ENCODE data around the gene VCX.
"Not testable (repeated sequence)": the region's sequence is repeated elsewhere in the genome, so short reads cannot be mapped to it uniquely, and the experiment has no call there.

VCX gene

GRCh38 chrX:7842871-7843270, at the start of gene VCX:
VCX (plus strand) TSS chrX:7843171; CDS start chrX:7843204, 33 bp downstream.
- DNase-seq, result not testable (repeated sequence)

- DNase-seq, result no peak
Measured at GRCh38 chrX:7798327-7798726, 44.6 kb upstream of the VCX start.

- DNase-seq, result no peak
Measured at GRCh38 chrX:7801711-7802110, 41.3 kb upstream of the VCX start.

- DNase-seq, result no peak
Measured at GRCh38 chrX:7815166-7815805, 27.7 kb upstream of the VCX start.

- no peak for DNase-seq
Measured at GRCh38 chrX:7828594-7828993, 14.4 kb upstream of the VCX start.

GRCh38 chrX:7841084-7841805, 1.7 kb upstream of the VCX start:
- no peak for DNase-seq

- no peak for DNase-seq
Measured at GRCh38 chrX:7852166-7852565, 9.2 kb downstream of the VCX start.

GRCh38 chrX:7872042-7872441, 29.1 kb downstream of the VCX start:
- no peak for DNase-seq

- no peak for DNase-seq
Measured at GRCh38 chrX:7876957-7877356, 34.0 kb downstream of the VCX start.

- DNase-seq, result no peak
Measured at GRCh38 chrX:7889135-7889534, 46.2 kb downstream of the VCX start.

GRCh38 chrX:7889680-7890079, 46.7 kb downstream of the VCX start:
- DNase-seq, result no peak

GRCh38 chrX:7891928-7892327, 49.0 kb downstream of the VCX start:
- DNase-seq, result no peak

All from activated gamma-delta T cell treated with Interleukin-2 at 50 U/mL for 16 hours (primary cell).